Body of pancreas (tissue), 4 donors: ENCODE data around the gene IFNA7. TPM values are rescaled to one million over a fixed set of nuclear protein-coding genes. Genes with fewer than 3 reads are reported as not detected.

ENCODE experiments used
- ATAC-seq: fragments of 150-250 bp; one replicate; pipeline ENCODE4 v1.9.1; 2016
- DNase-seq, 4 donors: peaks; one replicate each; pipeline ENCODE4 v3.0.0-alpha.2; 2019
- H3K27ac ChIP-seq, 4 donors: fragments of 200-600 bp; sonication (generic); 1 replicate in 3 of 4; 2 replicates in 1 of 4; pipeline versions ENCODE4 v1.5.1 to v1.6.1; 2016 to 2019; ENCODE audit warnings: mild to moderate bottlenecking in 1 of 4, mixed read lengths in 1 of 4, moderate library complexity in 1 of 4
- H3K27me3 ChIP-seq, 2 donors: fragments of 200-600 bp; sonication (generic); one replicate each; pipeline ENCODE4 v1.6.0; 2016; ENCODE audit warnings: mild to moderate bottlenecking in 1 of 2
- H3K36me3 ChIP-seq, 2 donors: fragments of 200-600 bp; sonication (generic); replicated peaks in 1 of 2; 2 replicates each; pipeline ENCODE4 v1.5.1; 2016; ENCODE audit warnings: low read depth in 2 of 2; ENCODE audit not compliant: insufficient read depth in 1 of 2
- H3K4me1 ChIP-seq: fragments of 200-600 bp; sonication (generic); one replicate; pipeline ENCODE4 v1.6.0; 2016
- H3K4me3 ChIP-seq, 2 donors: fragments of 200-600 bp; sonication (generic); 1 replicate in 1 of 2; 2 replicates in 1 of 2; pipeline ENCODE4 v1.5.1; 2016 to 2019
- H3K9me3 ChIP-seq, 3 donors: fragments of 200-600 bp; sonication (generic); 1 replicate in 2 of 3; 2 replicates in 1 of 3; pipeline ENCODE4 v1.5.1; 2016
- CTCF ChIP-seq, 7 experiments: fragments of 450-650 bp in 4 of 7; fragments of 200-600 bp in 3 of 7; sonication (generic) in 3 of 7; IDR thresholded peaks; one replicate each; pipeline ENCODE4 v1.5.1; 2016 to 2019; ENCODE audit warnings: antibody characterized with exemption in 7 of 7
- POLR2A ChIP-seq, 3 donors: fragments of 450-650 bp; IDR thresholded peaks; one replicate each; pipeline ENCODE4 v1.6.1; 2016; ENCODE audit warnings: antibody characterized with exemption in 3 of 3, mild to moderate bottlenecking in 2 of 3
- WGBS, 2 donors: methylation state at CpG; one replicate each; pipeline ENCODE4 v1.1.5; 2017; 5-methylcytosine and 5-hydroxymethylcytosine counted together
- intact Hi-C: fragments of 100-400 bp; cut with DNase I; formaldehyde crosslinking; loops from one replicate; pipeline ENCODE4 v1.15.1; 2023
- total RNA-seq, 2 donors: library from RNA; depleted of rRNA; stranded (reverse); fragments of >200 nt; gene quantifications; one replicate each; pipeline ENCODE4 v1.1.0, GENCODE V29; 2016

Gene IFNA7
- total RNA-seq, 2 donors from 2014 or later, result not detected

GRCh38 chr9:21165516-21165915 is 36.5 kb downstream of the IFNA7 start:
- DNase-seq, result no peak
- intact Hi-C loops, result loop anchor here (10.0 kb wide), 1 partner anchor 61 kb away; no protein-coding TSS in a partner anchor
- Histone ChIP-seq H3K4me3 (no peak overlapping the region), H3K27me3 (no peaks in the 10 kb centered on the region), H3K9me3 (no peaks in the 10 kb centered on the region), H3K27ac (no peak overlapping the region), H3K36me3 (no peaks in the 10 kb centered on the region), H3K4me1 (no peaks in the 10 kb centered on the region)
- WGBS, 2 donors, result 77 to 91% methylated on average over 1 of the region's 1 CpG
- no peak for ATAC-seq
- TF ChIP-seq CTCF (IDR thresholded peaks at IDR 0.05) (no peak), POLR2A (IDR thresholded peaks at IDR 0.05) (no peak)

GRCh38 chr9:21160178-21160577 is 41.8 kb downstream of the IFNA7 start:
- ATAC-seq (no peak), DNase-seq (peak in 1 of 4 donors; percentile 7)
- 5 to 7% methylated on average over 1 of the region's 1 CpG for WGBS, 2 donors
- H3K36me3 ChIP-seq, result no peaks in the 10 kb centered on the region
- H3K4me3 ChIP-seq, result no peak overlapping the region
- H3K27ac ChIP-seq, result no peak overlapping the region
- no peaks in the 10 kb centered on the region for H3K4me1 ChIP-seq
- H3K9me3 ChIP-seq, result no peaks in the 10 kb centered on the region
- TF ChIP-seq POLR2A (IDR thresholded peaks at IDR 0.05) (no peak), CTCF (IDR thresholded peaks at IDR 0.05) (no peak)
- intact Hi-C loops, result loop anchor here (10.0 kb wide), 1 partner anchor 55 kb away; no protein-coding TSS in a partner anchor
- no peaks in the 10 kb centered on the region for H3K27me3 ChIP-seq

- Histone ChIP-seq H3K36me3 (no peaks in the 10 kb centered on the region), H3K4me3 (no peak overlapping the region), H3K27me3 (no peaks in the 10 kb centered on the region), H3K27ac (no peak overlapping the region), H3K9me3 (no peaks in the 10 kb centered on the region), H3K4me1 (no peaks in the 10 kb centered on the region)
- TF ChIP-seq POLR2A (IDR thresholded peaks at IDR 0.05) (no peak), CTCF (IDR thresholded peaks at IDR 0.05) (no peak)
- 63 to 64% methylated on average over 2 of the region's 2 CpGs for WGBS, 2 donors
- DNase-seq (no peak), ATAC-seq (no peak)
- intact Hi-C loops, result no loop called here
Observed at GRCh38 chr9:21155501-21155900, 46.5 kb downstream of the IFNA7 start.

GRCh38 chr9:21154018-21154608 is 47.9 kb downstream of the IFNA7 start:
- no peak overlapping the region for H3K27ac ChIP-seq
- H3K9me3 ChIP-seq, result no peaks in the 10 kb centered on the region
- intact Hi-C loops, result no loop called here
- H3K27me3 ChIP-seq, result no peaks in the 10 kb centered on the region
- H3K4me3 ChIP-seq, result no peak overlapping the region
- no peaks in the 10 kb centered on the region for H3K36me3 ChIP-seq
- ATAC-seq (no peak), DNase-seq (no peak)
- H3K4me1 ChIP-seq, result no peaks in the 10 kb centered on the region
- TF ChIP-seq CTCF (IDR thresholded peaks at IDR 0.05) (no peak), POLR2A (IDR thresholded peaks at IDR 0.05) (no peak)
- 6 to 16% methylated on average over 3 of the region's 3 CpGs for WGBS, 2 donors
